Neural progenitor cell (in vitro differentiated cells): Measurements from ENCODE around the gene MS4A4A.

ENCODE experiments used
- CTCF ChIP-seq: fragments of 200-600 bp; sonication (generic); IDR thresholded peaks from 2 replicates; pipeline ENCODE4 v1.5.1; 2017; ENCODE audit warnings: antibody characterized with exemption, mild to moderate bottlenecking
- EZH2 ChIP-seq: fragments of 200-600 bp; sonication (generic); IDR thresholded peaks from 2 replicates; pipeline ENCODE4 v1.6.1; 2017; ENCODE audit warnings: antibody characterized with exemption, mild to moderate bottlenecking, moderate library complexity
- EZH2phosphoT487 ChIP-seq: fragments of 200-600 bp; sonication (generic); IDR thresholded peaks from 2 replicates; pipeline ENCODE4 v1.6.1; 2017; ENCODE audit warnings: antibody characterized with exemption

DNA sequence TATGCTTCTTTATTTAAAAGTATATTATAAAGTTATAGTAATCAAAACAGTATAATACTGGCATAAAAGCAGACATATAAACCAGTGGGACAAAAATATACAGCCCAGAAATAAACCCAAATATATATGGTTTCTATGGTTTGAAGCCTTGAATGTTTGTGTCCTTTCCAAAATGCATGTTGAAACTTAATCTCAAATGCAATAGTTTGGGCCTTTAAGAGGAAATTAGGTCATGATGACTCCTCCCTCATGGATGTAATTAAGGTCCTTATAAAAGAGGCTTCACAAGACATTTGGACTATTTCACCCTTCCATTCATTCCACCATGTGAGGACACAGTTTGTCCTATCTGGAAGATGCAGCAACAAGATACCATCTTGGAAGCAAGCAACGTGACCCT is 46.5 kb downstream of the MS4A4A start, which contains the start of gene MS4A6E:
- TF ChIP-seq CTCF, result no peak
- no peak for TF ChIP-seq EZH2
- TF ChIP-seq EZH2phosphoT487, result no peak
